Osteoblast (primary cell): ENCODE measurements around the gene SLC22A17. TPM values are rescaled to one million over a fixed set of nuclear protein-coding genes. Genes with fewer than 3 reads are reported as not detected.

Source experiments
- DNase-seq: peaks from one replicate; pipeline ENCODE4 v3.0.0; 2011; ENCODE audit warnings: low spot score, mixed read lengths; ENCODE audit not compliant: insufficient read length; ENCODE audit errors: missing footprints
- H2AFZ ChIP-seq: 2 replicates; pipeline ENCODE4 v1.6.0; 2011; ENCODE audit warnings: mild to moderate bottlenecking, low read length
- H3K27ac ChIP-seq: 2 replicates; pipeline ENCODE4 v1.5.1; 2011; ENCODE audit warnings: mild to moderate bottlenecking, low read depth, low read length, moderate library complexity
- H3K27me3 ChIP-seq: 2 replicates; pipeline ENCODE4 v1.6.0; 2012; ENCODE audit warnings: mild to moderate bottlenecking, control low read depth, inconsistent platforms, low read length, moderate library complexity; ENCODE audit not compliant: insufficient read depth
- H3K36me3 ChIP-seq: 2 replicates; pipeline ENCODE4 v1.5.1; 2011; ENCODE audit warnings: mild to moderate bottlenecking, low read length, control low read depth, moderate library complexity; ENCODE audit not compliant: insufficient read depth
- H3K4me1 ChIP-seq: 2 replicates; pipeline ENCODE4 v1.5.1; 2011; ENCODE audit warnings: mild to moderate bottlenecking, low read length, control low read depth, moderate library complexity; ENCODE audit not compliant: insufficient read depth
- H3K4me2 ChIP-seq: 2 replicates; pipeline ENCODE4 v1.6.0; 2011; ENCODE audit warnings: mild to moderate bottlenecking, low read length; ENCODE audit not compliant: insufficient read depth
- H3K4me3 ChIP-seq: fragments of 200-600 bp; sonication (generic); 3 replicates; pipeline ENCODE4 v1.5.1; 2012; ENCODE audit warnings: mild to moderate bottlenecking, low read length, inconsistent platforms; ENCODE audit not compliant: insufficient read depth
- H3K79me2 ChIP-seq: 2 replicates; pipeline ENCODE4 v1.6.0; 2012; ENCODE audit warnings: mild to moderate bottlenecking, low read length, control low read depth, inconsistent platforms; ENCODE audit not compliant: insufficient read depth
- H3K9me3 ChIP-seq: 2 replicates; pipeline ENCODE4 v1.5.1; 2011; ENCODE audit warnings: low read depth, low read length, control low read depth
- H4K20me1 ChIP-seq: 2 replicates; pipeline ENCODE4 v1.6.0; 2012; ENCODE audit warnings: mild to moderate bottlenecking, low read length, control low read depth; ENCODE audit not compliant: insufficient read depth
- total RNA-seq: library from RNA; depleted of rRNA; stranded (reverse); fragments of >200 nt; gene quantifications from 2 replicates; pipeline ENCODE4 v1.2.3, GENCODE V29; 2012
- TF ChIP-seq, protein P1 (sequence below): IDR thresholded peaks from 2 replicates; pipeline ENCODE4 v1.5.1; 2011; ENCODE audit warnings: mild to moderate bottlenecking, low read depth, low read length, moderate library complexity; ENCODE audit errors: extremely low read depth

SLC22A17 gene
- total RNA-seq, 1 donor, result 18.1 TPM

DNA sequence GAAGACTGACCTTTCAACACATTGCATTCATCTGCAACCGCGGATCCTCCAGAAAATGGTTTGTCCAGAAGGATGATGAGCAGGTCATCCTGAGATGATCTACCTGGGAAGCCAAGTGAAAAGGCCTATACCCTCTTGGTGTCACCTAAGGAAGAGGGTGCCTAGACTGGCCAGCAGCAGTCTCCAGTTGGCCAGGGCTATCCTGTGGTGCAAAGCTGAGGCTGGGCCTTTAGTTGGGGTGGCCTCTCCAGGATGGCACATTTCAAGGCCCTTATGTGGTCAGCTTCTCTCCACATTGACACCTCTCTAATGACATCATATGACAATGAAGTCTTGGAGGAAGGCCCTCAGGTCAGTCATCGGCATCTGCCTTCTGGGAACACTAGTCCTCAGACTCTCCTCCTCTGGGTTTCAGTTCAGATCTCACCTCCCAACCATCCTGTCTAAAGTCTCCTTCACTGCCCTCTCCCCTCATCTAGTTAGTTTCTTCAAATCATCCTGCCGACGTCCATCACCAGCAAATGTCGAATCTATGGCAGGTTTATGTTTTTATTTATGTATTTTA lies 3.3 kb upstream of the SLC22A17 start:
- Histone ChIP-seq H2AFZ (no peak overlapping the region), H3K4me1 (peaks cover 7% of the 10 kb centered on the region), H3K79me2 (no peaks in the 10 kb centered on the region), H3K4me3 (no peak overlapping the region), H4K20me1 (peaks cover 5% of the 10 kb centered on the region), H3K4me2 (no peak overlapping the region), H3K27me3 (no peaks in the 10 kb centered on the region), H3K9me3 (no peaks in the 10 kb centered on the region), H3K27ac (no peak overlapping the region), H3K36me3 (peaks cover 12% of the 10 kb centered on the region)
- peak; percentile 63 for DNase-seq
- TF ChIP-seq, protein P1, sequence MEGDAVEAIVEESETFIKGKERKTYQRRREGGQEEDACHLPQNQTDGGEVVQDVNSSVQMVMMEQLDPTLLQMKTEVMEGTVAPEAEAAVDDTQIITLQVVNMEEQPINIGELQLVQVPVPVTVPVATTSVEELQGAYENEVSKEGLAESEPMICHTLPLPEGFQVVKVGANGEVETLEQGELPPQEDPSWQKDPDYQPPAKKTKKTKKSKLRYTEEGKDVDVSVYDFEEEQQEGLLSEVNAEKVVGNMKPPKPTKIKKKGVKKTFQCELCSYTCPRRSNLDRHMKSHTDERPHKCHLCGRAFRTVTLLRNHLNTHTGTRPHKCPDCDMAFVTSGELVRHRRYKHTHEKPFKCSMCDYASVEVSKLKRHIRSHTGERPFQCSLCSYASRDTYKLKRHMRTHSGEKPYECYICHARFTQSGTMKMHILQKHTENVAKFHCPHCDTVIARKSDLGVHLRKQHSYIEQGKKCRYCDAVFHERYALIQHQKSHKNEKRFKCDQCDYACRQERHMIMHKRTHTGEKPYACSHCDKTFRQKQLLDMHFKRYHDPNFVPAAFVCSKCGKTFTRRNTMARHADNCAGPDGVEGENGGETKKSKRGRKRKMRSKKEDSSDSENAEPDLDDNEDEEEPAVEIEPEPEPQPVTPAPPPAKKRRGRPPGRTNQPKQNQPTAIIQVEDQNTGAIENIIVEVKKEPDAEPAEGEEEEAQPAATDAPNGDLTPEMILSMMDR, result no peak

DNA sequence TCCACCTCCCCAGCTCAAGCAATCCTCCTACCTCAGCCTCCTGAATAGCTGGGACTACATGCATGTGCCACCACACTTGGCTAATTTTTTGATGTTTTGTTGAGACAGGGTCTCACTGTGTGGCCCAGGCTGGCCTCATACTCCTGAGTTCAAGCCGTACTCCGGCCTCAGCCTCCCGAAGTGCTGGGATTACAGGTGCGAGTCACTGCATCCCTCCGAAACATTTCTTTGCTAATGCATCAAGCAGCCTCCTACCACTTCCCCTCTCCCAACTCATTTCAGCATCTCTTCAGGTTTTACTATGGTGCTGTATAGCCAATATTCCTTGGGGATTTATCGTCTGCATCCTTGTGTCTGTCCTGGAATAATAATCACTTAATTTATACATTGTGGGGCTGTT lies 2.3 kb upstream of the SLC22A17 start:
- Histone ChIP-seq H3K9me3 (no peaks in the 10 kb centered on the region), H3K4me1 (peaks cover 7% of the 10 kb centered on the region), H3K27ac (no peak overlapping the region), H2AFZ (no peak overlapping the region), H3K36me3 (peaks cover 12% of the 10 kb centered on the region), H3K27me3 (no peaks in the 10 kb centered on the region), H3K4me3 (no peak overlapping the region), H4K20me1 (peaks cover 5% of the 10 kb centered on the region), H3K4me2 (no peak overlapping the region), H3K79me2 (no peaks in the 10 kb centered on the region)
- no peak for DNase-seq
- TF ChIP-seq, protein P1, result no peak

- H3K4me2 ChIP-seq, result peak overlapping the region; percentile 83
- H3K9me3 ChIP-seq, result no peaks in the 10 kb centered on the region
- H3K27me3 ChIP-seq, result no peaks in the 10 kb centered on the region
- H2AFZ ChIP-seq, result no peak overlapping the region
- TF ChIP-seq, protein P1, result no peak
- H3K4me1 ChIP-seq, result peaks cover 7% of the 10 kb centered on the region
- H3K79me2 ChIP-seq, result no peaks in the 10 kb centered on the region
- no peak overlapping the region for H3K4me3 ChIP-seq
- peaks cover 5% of the 10 kb centered on the region for H4K20me1 ChIP-seq
- DNase-seq, result peak; percentile 62
- peaks cover 12% of the 10 kb centered on the region for H3K36me3 ChIP-seq
- no peak overlapping the region for H3K27ac ChIP-seq
These were observed 720 bp upstream of the SLC22A17 start for GRCh38 chr14:23353433-23353780.

- Histone ChIP-seq H3K36me3 (no peaks in the 10 kb centered on the region), H3K4me1 (peaks cover 7% of the 10 kb centered on the region), H3K4me3 (peak overlapping the region; percentile 79), H3K27me3 (no peaks in the 10 kb centered on the region), H2AFZ (peak overlapping the region; percentile 30), H3K27ac (no peak overlapping the region), H3K4me2 (peak overlapping the region; percentile 83), H3K79me2 (no peaks in the 10 kb centered on the region), H4K20me1 (peaks cover 5% of the 10 kb centered on the region), H3K9me3 (no peaks in the 10 kb centered on the region)
- peak; percentile 85 for DNase-seq
- TF ChIP-seq, protein P1, result no peak
These were observed 794 bp downstream of the SLC22A17 start for GRCh38 chr14:23351681-23352505.
